Adrenal gland (tissue), 12 donors: ENCODE data around the gene ADAMTS19. TPM values are rescaled to one million over a fixed set of nuclear protein-coding genes. Genes with fewer than 3 reads are reported as not detected.
"Not testable (repeated sequence)": the region's sequence is repeated elsewhere in the genome, so short reads cannot be mapped to it uniquely, and the experiment has no call there.

Experiments used
- DNase-seq, 7 donors: peaks; one replicate each; pipeline ENCODE4 v3.0.0-alpha.2; 2019 to 2020
- H3K27ac ChIP-seq, 5 donors: fragments of 200-600 bp; sonication (generic) in 4 of 5; 1 replicate in 3 of 5; 2 replicates in 2 of 5; pipeline versions ENCODE4 v1.5.1 to v1.8.0; 2016 to 2020; ENCODE audit warnings: mild to moderate bottlenecking in 1 of 5
- H3K27me3 ChIP-seq: fragments of 200-600 bp; 2 replicates; pipeline ENCODE4 v1.8.0; 2021
- H3K36me3 ChIP-seq, 2 donors: fragments of 200-600 bp; replicated peaks in 1 of 2; 1 replicate in 1 of 2; 2 replicates in 1 of 2; pipeline versions ENCODE4 v1.5.1 to v1.8.0; 2018 to 2022
- H3K4me1 ChIP-seq, 2 donors: fragments of 200-600 bp; replicated peaks in 1 of 2; 1 replicate in 1 of 2; 2 replicates in 1 of 2; pipeline versions ENCODE4 v1.5.1 to v1.8.0; 2018 to 2021
- H3K4me3 ChIP-seq, 4 donors: fragments of 200-600 bp; sonication (generic) in 3 of 4; one replicate each; pipeline ENCODE4 v1.5.1; 2016 to 2018
- H3K9me3 ChIP-seq, 3 donors: fragments of 200-600 bp; sonication (generic) in 1 of 3; replicated peaks in 1 of 3; 1 replicate in 2 of 3; 2 replicates in 1 of 3; pipeline versions ENCODE4 v1.5.1 to v1.8.0; 2016 to 2021
- CTCF ChIP-seq, 6 experiments: fragments of 450-650 bp in 4 of 6; fragments of 200-600 bp in 2 of 6; sonication (generic) in 1 of 6; IDR thresholded peaks; 1 replicate in 5 of 6; 2 replicates in 1 of 6; pipeline versions ENCODE4 v1.5.1 to v1.8.0; 2016 to 2021; ENCODE audit warnings: antibody characterized with exemption in 6 of 6, mild to moderate bottlenecking in 2 of 6, moderate library complexity in 1 of 6
- POLR2A ChIP-seq, 2 donors: fragments of 450-650 bp; IDR thresholded peaks; one replicate each; pipeline ENCODE4 v1.6.1; 2017; ENCODE audit warnings: antibody characterized with exemption in 2 of 2, mild to moderate bottlenecking in 2 of 2, moderate library complexity in 1 of 2
- WGBS, 4 donors: extraction: QIAGEN DNeasy Blood & Tissue Kit in 2 of 4; methylation state at CpG; one replicate each; pipeline versions ENCODE4 v1.1.5 to v1.1.7; 2013 to 2017; 5-methylcytosine and 5-hydroxymethylcytosine counted together
- intact Hi-C, 2 donors: fragments of 100-400 bp; cut with DNase I; formaldehyde crosslinking; loops; one replicate each; pipeline versions ENCODE4 v1.14.1 to v1.15.0; 2022 to 2023
- polyA plus RNA-seq, 3 donors: library from polyadenylated mRNA; stranded (reverse); fragments of 200-250 nt in 2 of 3; fragments of 350-450 nt in 1 of 3; fragmentation: Illumina TruSeq in 1 of 3; extraction: RNeasy Lipid Tissue Mini Kit (QIAGEN cat#74804) in 1 of 3; gene quantifications; one replicate each; pipeline ENCODE4 v1.2.3, GENCODE V29; 2013 to 2014
- total RNA-seq, 9 donors: library from RNA; depleted of rRNA in 4 of 9; stranded (reverse); fragments of >200 nt in 4 of 9; fragments of 120-200 nt in 1 of 9; fragmentation: NEBNext Ultra II Directional in 1 of 9; extraction: Animal tissue kit (Norgen Biotek cat#: 25700) in 1 of 9; gene quantifications; one replicate each; pipeline versions ENCODE4 v1.1.0 to v1.2.4, GENCODE V29; 2013 to 2023
- donor health status: healthy with polysubstance abuse.
- donor health status: Bipolar disorder and iron deficiency.
- donor health status: DM: yes; HTN: yes; CAD: no.
- donor health status: DM: no; HTN: no; CAD: no.
- donor health status: DM: no; HTN: no; CAD: no.
- donor health status: DM: yes; HTN: yes; CAD: no.

Gene ADAMTS19
- total and polyA plus RNA-seq, 12 donors: 0.14 to 32.9 (median 0.91) TPM; not detected in 3

- Histone ChIP-seq H3K27ac (no peak overlapping the region), H3K36me3 (no peaks in the 10 kb centered on the region), H3K27me3 (no peaks in the 10 kb centered on the region), H3K4me1 (no peaks in the 10 kb centered on the region), H3K4me3 (no peak overlapping the region), H3K9me3 (no peaks in the 10 kb centered on the region)
- intact Hi-C loops: no loop called here
- TF ChIP-seq POLR2A (IDR thresholded peaks at IDR 0.05) (no peak), CTCF (IDR thresholded peaks at IDR 0.05) (no peak)
- no peak for DNase-seq
- WGBS, 4 donors: 88 to 97% (median 92%) methylated on average over 1 of the region's 1 CpG
Measured at GRCh38 chr5:129569295-129569694, 109.2 kb downstream of the ADAMTS19 start.

GRCh38 chr5:129572060-129572459 is 112.0 kb downstream of the ADAMTS19 start:
- no peak overlapping the region for H3K4me3 ChIP-seq
- no peak for DNase-seq
- no peak overlapping the region for H3K27ac ChIP-seq
- TF ChIP-seq POLR2A (IDR thresholded peaks at IDR 0.05): no peak
- no peak for TF ChIP-seq CTCF (IDR thresholded peaks at IDR 0.05)
- intact Hi-C loops: no loop called here
- no peaks in the 10 kb centered on the region for H3K36me3 ChIP-seq
- WGBS, 4 donors: 69 to 89% (median 81%) methylated on average over 2 of the region's 2 CpGs
- H3K4me1 ChIP-seq: no peaks in the 10 kb centered on the region
- H3K9me3 ChIP-seq: no peaks in the 10 kb centered on the region
- no peaks in the 10 kb centered on the region for H3K27me3 ChIP-seq

GRCh38 chr5:129584496-129584895 is 124.4 kb downstream of the ADAMTS19 start:
- H3K4me1 ChIP-seq, DNase-seq, intact Hi-C loops, H3K27ac ChIP-seq, H3K36me3 ChIP-seq, H3K9me3 ChIP-seq, H3K4me3 ChIP-seq, H3K27me3 ChIP-seq: not testable (repeated sequence)
- WGBS, 4 donors: 37 to 69% (median 52%) methylated on average over 2 to 4 of the region's 4 CpGs

GRCh38 chr5:129591508-129592160 is 131.5 kb downstream of the ADAMTS19 start:
- H3K4me1 ChIP-seq: no peaks in the 10 kb centered on the region

GRCh38 chr5:129593525-129593924 is 133.4 kb downstream of the ADAMTS19 start:
- intact Hi-C loops: no loop called here
- H3K4me1 ChIP-seq: no peaks in the 10 kb centered on the region
- DNase-seq: no peak
- no peaks in the 10 kb centered on the region for H3K27me3 ChIP-seq
- WGBS, 4 donors: 66 to 74% (median 69%) methylated on average over 2 of the region's 2 CpGs
- H3K27ac ChIP-seq: no peak overlapping the region
- no peak overlapping the region for H3K4me3 ChIP-seq
- no peaks in the 10 kb centered on the region for H3K9me3 ChIP-seq
- no peaks in the 10 kb centered on the region for H3K36me3 ChIP-seq
- TF ChIP-seq CTCF (IDR thresholded peaks at IDR 0.05) (no peak), POLR2A (IDR thresholded peaks at IDR 0.05) (no peak)

More at GRCh38 chr5:129591508-129592160, 131.5 kb downstream of the ADAMTS19 start:
- WGBS, 4 donors: 52 to 69% (median 59%) methylated on average over 3 of the region's 3 CpGs
- Histone ChIP-seq H3K27me3 (no peaks in the 10 kb centered on the region), H3K9me3 (no peaks in the 10 kb centered on the region), H3K4me3 (no peak overlapping the region), H3K27ac (no peak overlapping the region), H3K36me3 (no peaks in the 10 kb centered on the region)
- TF ChIP-seq POLR2A (IDR thresholded peaks at IDR 0.05): no peak
- intact Hi-C loops: no loop called here
- DNase-seq: no peak
